Body of pancreas (tissue), 4 donors: ENCODE results near the gene LEF1.

ENCODE experiments used
- POLR2A ChIP-seq, 3 donors: fragments of 450-650 bp; IDR thresholded peaks; one replicate each; pipeline ENCODE4 v1.6.1; 2016; ENCODE audit warnings: antibody characterized with exemption in 3 of 3, mild to moderate bottlenecking in 2 of 3
- TF ChIP-seq, protein P1 (sequence below), 7 experiments: fragments of 450-650 bp in 4 of 7; fragments of 200-600 bp in 3 of 7; sonication (generic) in 3 of 7; IDR thresholded peaks; one replicate each; pipeline ENCODE4 v1.5.1; 2016 to 2019; ENCODE audit warnings: antibody characterized with exemption in 7 of 7

DNA sequence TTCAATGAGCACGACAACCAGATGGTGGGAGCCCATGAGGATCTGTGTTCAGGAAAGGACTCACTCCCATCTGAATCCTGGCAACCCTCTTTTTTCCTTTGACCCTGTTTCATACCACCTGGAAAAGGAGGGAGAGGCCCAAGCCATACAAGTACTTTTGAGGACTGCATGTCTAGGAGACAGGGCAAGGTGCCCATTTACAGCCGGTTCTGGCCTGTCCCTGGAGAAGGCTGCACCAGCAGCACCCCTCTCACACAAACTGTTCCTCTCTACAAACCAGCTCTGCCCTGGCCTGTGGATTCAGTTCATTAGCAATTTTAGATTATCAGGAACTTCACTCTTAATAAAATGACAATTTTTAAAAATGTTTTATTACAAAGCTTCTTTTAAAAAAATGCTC, 121.5 kb downstream of the LEF1 start:
- TF ChIP-seq, protein P1, sequence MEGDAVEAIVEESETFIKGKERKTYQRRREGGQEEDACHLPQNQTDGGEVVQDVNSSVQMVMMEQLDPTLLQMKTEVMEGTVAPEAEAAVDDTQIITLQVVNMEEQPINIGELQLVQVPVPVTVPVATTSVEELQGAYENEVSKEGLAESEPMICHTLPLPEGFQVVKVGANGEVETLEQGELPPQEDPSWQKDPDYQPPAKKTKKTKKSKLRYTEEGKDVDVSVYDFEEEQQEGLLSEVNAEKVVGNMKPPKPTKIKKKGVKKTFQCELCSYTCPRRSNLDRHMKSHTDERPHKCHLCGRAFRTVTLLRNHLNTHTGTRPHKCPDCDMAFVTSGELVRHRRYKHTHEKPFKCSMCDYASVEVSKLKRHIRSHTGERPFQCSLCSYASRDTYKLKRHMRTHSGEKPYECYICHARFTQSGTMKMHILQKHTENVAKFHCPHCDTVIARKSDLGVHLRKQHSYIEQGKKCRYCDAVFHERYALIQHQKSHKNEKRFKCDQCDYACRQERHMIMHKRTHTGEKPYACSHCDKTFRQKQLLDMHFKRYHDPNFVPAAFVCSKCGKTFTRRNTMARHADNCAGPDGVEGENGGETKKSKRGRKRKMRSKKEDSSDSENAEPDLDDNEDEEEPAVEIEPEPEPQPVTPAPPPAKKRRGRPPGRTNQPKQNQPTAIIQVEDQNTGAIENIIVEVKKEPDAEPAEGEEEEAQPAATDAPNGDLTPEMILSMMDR (IDR thresholded peaks at IDR 0.05), result no peak
- TF ChIP-seq POLR2A (IDR thresholded peaks at IDR 0.05), result no peak
